ENCODE results near the gene NELFA.
"Not testable (repeated sequence)": the region's sequence is repeated elsewhere in the genome, so short reads cannot be mapped to it uniquely, and the experiment has no call there.

Gene NELFA

GRCh38 chr4:1998296-1998695 lies 10.5 kb downstream of the NELFA start:
- no peak overlapping the region for H3K4me3 ChIP-seq (ENCODE audit: low read length)
- DNase-seq (ENCODE audit: low read depth, low spot score): no peak

- no peak overlapping the region for H3K4me3 ChIP-seq (ENCODE audit: low read length)
- DNase-seq (ENCODE audit: low read depth, low spot score): no peak
Measured at GRCh38 chr4:1997712-1998111, 11.1 kb downstream of the NELFA start.

GRCh38 chr4:1996866-1997611 lies 11.7 kb downstream of the NELFA start:
- no peak overlapping the region for H3K4me3 ChIP-seq (ENCODE audit: low read length)
- DNase-seq (ENCODE audit: low read depth, low spot score): no peak

- no peak for DNase-seq (ENCODE audit: low read depth, low spot score)
- no peak overlapping the region for H3K4me3 ChIP-seq (ENCODE audit: low read length)
Measured at GRCh38 chr4:1994938-1995337, 13.8 kb downstream of the NELFA start.

- DNase-seq (ENCODE audit: low read depth, low spot score); H3K4me3 ChIP-seq (ENCODE audit: low read length): not testable (repeated sequence)
Measured at GRCh38 chr4:1993718-1994516, 14.9 kb downstream of the NELFA start.

GRCh38 chr4:1993169-1993516 lies 15.6 kb downstream of the NELFA start:
- no peak overlapping the region for H3K4me3 ChIP-seq (ENCODE audit: low read length)
- no peak for DNase-seq (ENCODE audit: low read depth, low spot score)

GRCh38 chr4:1992468-1993168 lies 16.2 kb downstream of the NELFA start:
- no peak for DNase-seq (ENCODE audit: low read depth, low spot score)
- no peak overlapping the region for H3K4me3 ChIP-seq (ENCODE audit: low read length)

GRCh38 chr4:1991596-1992434 lies 17.0 kb downstream of the NELFA start:
- no peak overlapping the region for H3K4me3 ChIP-seq (ENCODE audit: low read length)
- DNase-seq (ENCODE audit: low read depth, low spot score): no peak

GRCh38 chr4:1991087-1991486 lies 17.7 kb downstream of the NELFA start:
- DNase-seq (ENCODE audit: low read depth, low spot score): no peak
- H3K4me3 ChIP-seq (ENCODE audit: low read length): no peak overlapping the region

GRCh38 chr4:1990676-1991075 lies 18.1 kb downstream of the NELFA start:
- no peak for DNase-seq (ENCODE audit: low read depth, low spot score)
- no peak overlapping the region for H3K4me3 ChIP-seq (ENCODE audit: low read length)

GRCh38 chr4:1990348-1990645 lies 18.5 kb downstream of the NELFA start:
- no peak overlapping the region for H3K4me3 ChIP-seq (ENCODE audit: low read length)
- DNase-seq (ENCODE audit: low read depth, low spot score): no peak

GRCh38 chr4:1989533-1990347 lies 19.0 kb downstream of the NELFA start:
- no peak overlapping the region for H3K4me3 ChIP-seq (ENCODE audit: low read length)
- no peak for DNase-seq (ENCODE audit: low read depth, low spot score)

- no peak for DNase-seq (ENCODE audit: low read depth, low spot score)
- H3K4me3 ChIP-seq (ENCODE audit: low read length): no peak overlapping the region
Measured at GRCh38 chr4:1988327-1988724, 20.4 kb downstream of the NELFA start.

GRCh38 chr4:1987721-1988326 lies 20.9 kb downstream of the NELFA start:
- no peak overlapping the region for H3K4me3 ChIP-seq (ENCODE audit: low read length)
- DNase-seq (ENCODE audit: low read depth, low spot score): no peak

GRCh38 chr4:1987296-1987695 lies 21.5 kb downstream of the NELFA start:
- H3K4me3 ChIP-seq (ENCODE audit: low read length): no peak overlapping the region
- no peak for DNase-seq (ENCODE audit: low read depth, low spot score)

- no peak overlapping the region for H3K4me3 ChIP-seq (ENCODE audit: low read length)
- DNase-seq (ENCODE audit: low read depth, low spot score): no peak
Measured at GRCh38 chr4:1986578-1987210, 22.1 kb downstream of the NELFA start.

- no peak for DNase-seq (ENCODE audit: low read depth, low spot score)
Measured at GRCh38 chr4:1985780-1986577, 22.8 kb downstream of the NELFA start.

More at GRCh38 chr4:1985780-1986577, 22.8 kb downstream of the NELFA start:
- no peak overlapping the region for H3K4me3 ChIP-seq (ENCODE audit: low read length)

Measured in Jurkat, Clone E6-1 (cell line).